ENCODE measurements around the gene CAMK1. TPM values are rescaled to one million over a fixed set of nuclear protein-coding genes. Genes with fewer than 3 reads are reported as not detected.
A peak's percentile ranks its signal among the peaks of the same experiment; 100 is the strongest.

The CAMK1 gene
- total RNA-seq, 1 donor from 2014 or later, result 82.9 TPM

DNA sequence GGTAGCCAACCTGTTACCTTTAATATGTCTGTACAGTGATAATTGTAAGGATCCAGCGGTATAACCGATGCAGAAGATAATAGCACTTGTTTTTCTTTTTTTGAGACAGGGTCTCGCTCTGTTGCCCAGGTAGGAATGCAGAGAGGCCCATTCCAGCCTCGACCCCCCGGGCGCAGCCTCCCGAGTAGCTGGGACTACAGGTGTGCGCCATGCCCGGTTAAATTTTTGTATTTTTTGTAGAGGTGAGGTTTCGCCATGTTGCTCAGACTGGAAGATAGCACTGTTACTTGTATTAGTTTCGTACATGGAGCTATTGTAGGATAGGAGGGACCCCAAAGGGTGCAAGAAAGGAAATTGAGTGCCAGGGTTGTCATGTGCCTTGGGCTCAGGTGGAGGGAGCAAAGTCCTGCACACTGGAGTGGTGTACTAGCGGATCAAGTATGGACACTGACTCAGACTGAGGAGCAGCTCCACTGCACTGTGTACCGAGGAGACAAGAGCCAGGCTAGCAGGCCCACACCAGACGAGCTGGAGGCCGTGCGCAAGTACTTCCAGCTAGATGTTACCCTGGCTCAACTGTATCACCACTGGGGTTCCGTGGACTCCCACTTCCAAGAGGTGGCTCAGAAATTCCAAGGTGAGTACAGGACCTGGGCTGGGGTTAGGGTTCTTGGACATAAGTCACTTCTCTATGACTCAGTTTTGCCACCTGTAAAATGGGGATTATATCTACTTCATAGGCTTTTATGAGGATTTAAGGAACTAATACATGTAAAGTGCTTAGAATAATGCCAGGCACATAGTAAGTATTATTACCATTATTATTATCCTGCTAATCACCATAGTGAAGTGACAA, 19.0 kb downstream of the CAMK1 start:
- Histone ChIP-seq H3K9me3 (no peaks in the 10 kb centered on the region), H3K4me1 (peaks cover 4 to 14% of the 10 kb centered on the region in 2 donors), H3K4me3 (peak overlapping the region; percentile 67 to 70), H3K27ac (peak overlapping the region; percentile 76 to 84), H3K27me3 (no peaks in the 10 kb centered on the region), H3K36me3 (peaks cover 21 to 45% of the 10 kb centered on the region in 2 donors)
- TF ChIP-seq, protein P1, sequence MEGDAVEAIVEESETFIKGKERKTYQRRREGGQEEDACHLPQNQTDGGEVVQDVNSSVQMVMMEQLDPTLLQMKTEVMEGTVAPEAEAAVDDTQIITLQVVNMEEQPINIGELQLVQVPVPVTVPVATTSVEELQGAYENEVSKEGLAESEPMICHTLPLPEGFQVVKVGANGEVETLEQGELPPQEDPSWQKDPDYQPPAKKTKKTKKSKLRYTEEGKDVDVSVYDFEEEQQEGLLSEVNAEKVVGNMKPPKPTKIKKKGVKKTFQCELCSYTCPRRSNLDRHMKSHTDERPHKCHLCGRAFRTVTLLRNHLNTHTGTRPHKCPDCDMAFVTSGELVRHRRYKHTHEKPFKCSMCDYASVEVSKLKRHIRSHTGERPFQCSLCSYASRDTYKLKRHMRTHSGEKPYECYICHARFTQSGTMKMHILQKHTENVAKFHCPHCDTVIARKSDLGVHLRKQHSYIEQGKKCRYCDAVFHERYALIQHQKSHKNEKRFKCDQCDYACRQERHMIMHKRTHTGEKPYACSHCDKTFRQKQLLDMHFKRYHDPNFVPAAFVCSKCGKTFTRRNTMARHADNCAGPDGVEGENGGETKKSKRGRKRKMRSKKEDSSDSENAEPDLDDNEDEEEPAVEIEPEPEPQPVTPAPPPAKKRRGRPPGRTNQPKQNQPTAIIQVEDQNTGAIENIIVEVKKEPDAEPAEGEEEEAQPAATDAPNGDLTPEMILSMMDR (IDR thresholded peaks at IDR 0.05), result no peak
- no peak for DNase-seq (ENCODE audit: low spot score in 2 of 2)
- intact Hi-C loops (cut with DNase I), result loop anchor here (2.0 kb wide), 1 partner anchor 36 kb away; no protein-coding TSS in a partner anchor

DNA sequence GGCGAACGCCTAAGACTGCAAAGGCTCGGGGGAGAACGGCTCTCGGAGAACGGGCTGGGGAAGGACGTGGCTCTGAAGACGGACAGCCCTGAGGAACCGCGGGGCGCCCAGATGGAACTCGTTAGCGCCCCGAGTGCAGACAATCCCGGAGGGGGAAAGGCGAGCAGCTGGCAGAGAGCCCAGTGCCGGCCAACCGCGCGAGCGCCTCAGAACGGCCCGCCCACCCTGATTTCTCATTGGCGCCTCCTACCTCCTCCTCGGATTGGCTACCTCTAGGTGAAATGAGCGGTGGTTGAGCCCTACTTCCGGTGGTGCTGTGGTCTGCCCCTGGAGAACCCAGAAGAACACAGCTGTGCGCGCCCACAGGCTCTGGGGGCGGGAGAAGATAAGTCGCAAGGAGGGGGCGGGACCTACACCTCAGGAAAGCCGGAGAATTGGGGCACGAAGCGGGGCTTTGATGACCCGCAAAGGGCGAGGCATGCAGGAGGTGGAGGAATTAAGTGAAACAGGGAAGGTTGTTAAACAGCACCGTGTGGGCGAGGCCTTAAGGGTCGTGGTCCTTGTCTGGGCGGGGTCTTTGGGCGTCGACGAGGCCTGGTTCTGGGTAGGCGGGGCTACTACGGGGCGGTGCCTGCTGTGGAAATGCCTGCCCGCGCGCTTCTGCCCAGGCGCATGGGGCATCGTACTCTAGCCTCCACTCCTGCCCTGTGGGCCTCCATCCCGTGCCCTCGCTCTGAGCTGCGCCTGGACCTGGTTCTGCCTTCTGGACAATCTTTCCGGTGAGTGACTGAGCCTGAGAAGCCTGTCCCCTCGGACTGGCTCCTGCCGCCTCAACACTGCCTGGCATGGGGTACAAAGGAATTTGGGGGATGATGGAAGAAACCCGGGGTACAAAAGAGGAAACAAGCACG, 19.8 kb downstream of the CAMK1 start, which contains the start of gene OGG1:
Gene OGG1 (plus strand): TSS at position 308 of the 911 bp plus-strand sequence. CDS start 335 bp downstream, at position 643.
- peaks cover 4 to 14% of the 10 kb centered on the region in 2 donors for H3K4me1 ChIP-seq
- TF ChIP-seq, protein P1 (IDR thresholded peaks at IDR 0.05), result no peak
- intact Hi-C loops (cut with DNase I), result loop anchor here (1.0 to 2.0 kb wide), 4 partner anchors 19 to 43 kb away; partner anchors contain the start of genes ARPC4 and BRPF1
- peak within 1 kb of the TSS; percentile 67 to 70 for H3K4me3 ChIP-seq
- H3K27me3 ChIP-seq, result no peaks in the 10 kb centered on the region
- peak; percentile 92 to 99 for DNase-seq (ENCODE audit: low spot score in 2 of 2)
- no peaks in the 10 kb centered on the region for H3K9me3 ChIP-seq
- peak within 1 kb of the TSS; percentile 76 to 84 for H3K27ac ChIP-seq
- H3K36me3 ChIP-seq, result peaks cover 30 to 48% of the 10 kb centered on the region in 2 donors

DNA sequence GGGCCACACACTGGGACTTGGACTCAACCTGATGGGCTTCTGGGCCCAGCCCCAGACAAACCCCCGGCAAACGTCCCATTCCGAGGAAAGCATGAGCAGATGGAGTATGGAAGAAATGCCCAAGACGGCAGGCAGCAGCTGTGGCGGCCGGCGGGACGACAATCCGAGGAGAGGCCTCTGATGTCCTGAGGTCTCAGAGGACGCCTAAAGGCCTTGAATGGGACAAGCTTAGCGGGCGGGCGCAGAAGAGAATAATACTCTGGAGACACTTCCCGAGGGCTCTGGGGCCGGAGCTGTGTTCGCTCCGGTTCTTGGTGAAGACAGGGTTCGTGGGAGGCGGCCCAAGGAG, 20.5 kb downstream of the CAMK1 start:
- Histone ChIP-seq H3K27me3 (no peaks in the 10 kb centered on the region), H3K4me1 (peaks cover 4 to 14% of the 10 kb centered on the region in 2 donors), H3K27ac (peak overlapping the region; percentile 76 to 84), H3K36me3 (peaks cover 36 to 48% of the 10 kb centered on the region in 2 donors), H3K4me3 (peak overlapping the region; percentile 67 to 70), H3K9me3 (no peaks in the 10 kb centered on the region)
- TF ChIP-seq, protein P1 (IDR thresholded peaks at IDR 0.05), result no peak
- intact Hi-C loops (cut with DNase I), result loop anchor here (1.0 kb wide), 3 partner anchors 18 to 44 kb away; partner anchors contain the start of genes ARPC4 and BRPF1
- no peak for DNase-seq (ENCODE audit: low spot score in 2 of 2)

DNA sequence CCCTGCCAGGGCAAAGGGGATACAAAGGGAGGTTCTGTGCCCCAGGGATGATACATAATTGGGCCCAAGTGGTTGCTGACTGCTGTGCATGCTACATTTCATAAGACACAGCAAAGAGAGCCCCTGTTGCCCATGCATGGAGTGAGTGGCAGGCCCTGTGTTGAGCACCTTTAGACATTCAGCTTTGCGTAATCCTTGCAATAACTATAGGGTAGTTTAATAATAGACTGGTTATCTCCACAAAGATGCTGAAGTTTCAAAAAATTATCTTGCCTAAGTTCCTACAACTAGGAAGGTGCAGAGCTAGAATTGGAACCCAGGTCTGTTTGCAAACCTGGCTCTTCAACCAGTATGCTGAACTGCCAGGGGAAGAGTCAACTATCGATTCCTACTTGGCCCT, 21.7 kb downstream of the CAMK1 start:
- DNase-seq (ENCODE audit: low spot score in 2 of 2), result no peak
- Histone ChIP-seq H3K27ac (no peak overlapping the region), H3K9me3 (no peaks in the 10 kb centered on the region), H3K36me3 (peaks cover 49 to 58% of the 10 kb centered on the region in 2 donors), H3K4me3 (no peak overlapping the region), H3K27me3 (no peaks in the 10 kb centered on the region), H3K4me1 (peaks cover 4 to 14% of the 10 kb centered on the region in 2 donors)
- TF ChIP-seq, protein P1 (IDR thresholded peaks at IDR 0.05), result no peak
- intact Hi-C loops (cut with DNase I), result no loop called here

DNA sequence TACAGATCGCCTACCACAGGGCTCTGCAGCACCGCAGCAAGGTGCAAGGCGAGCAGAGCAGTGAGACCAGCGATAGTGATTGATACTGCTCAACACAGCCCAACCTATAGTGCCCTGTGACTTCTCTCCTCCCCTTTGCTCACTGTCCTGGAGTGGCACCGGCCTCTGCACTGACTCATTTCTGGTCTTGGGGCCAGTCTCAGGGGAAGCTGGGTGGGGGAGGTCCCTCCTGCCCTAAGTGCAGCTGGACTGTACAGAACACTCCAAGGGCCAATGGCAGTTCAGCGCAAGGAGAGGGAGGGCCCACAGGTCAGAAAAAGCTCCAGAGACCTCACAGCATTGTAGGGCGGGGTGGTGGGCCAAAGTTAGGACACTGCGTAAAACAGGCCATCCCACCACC, 22.5 kb downstream of the CAMK1 start:
- Histone ChIP-seq H3K36me3 (peaks cover 56 to 60% of the 10 kb centered on the region in 2 donors), H3K9me3 (no peaks in the 10 kb centered on the region), H3K4me1 (peaks cover 4 to 14% of the 10 kb centered on the region in 2 donors), H3K27me3 (no peaks in the 10 kb centered on the region), H3K4me3 (no peak overlapping the region), H3K27ac (no peak overlapping the region)
- TF ChIP-seq, protein P1 (IDR thresholded peaks at IDR 0.05), result no peak
- DNase-seq (ENCODE audit: low spot score in 2 of 2), result no peak
- intact Hi-C loops (cut with DNase I), result no loop called here
